ENCODE results near the gene INPP5B.
"Not testable (repeated sequence)": the region's sequence is repeated elsewhere in the genome, so short reads cannot be mapped to it uniquely, and the experiment has no call there.

INPP5B gene

GRCh38 chr1:37910886-37911285, 36.0 kb downstream of the INPP5B start:
- DNase-seq, result not testable (repeated sequence)

GRCh38 chr1:37908531-37908930, 38.3 kb downstream of the INPP5B start:
- DNase-seq, result not testable (repeated sequence)

- not testable (repeated sequence) for DNase-seq
These were observed 39.3 kb downstream of the INPP5B start for GRCh38 chr1:37907416-37908125.

GRCh38 chr1:37906591-37906990, 40.3 kb downstream of the INPP5B start:
- not testable (repeated sequence) for DNase-seq

DNA sequence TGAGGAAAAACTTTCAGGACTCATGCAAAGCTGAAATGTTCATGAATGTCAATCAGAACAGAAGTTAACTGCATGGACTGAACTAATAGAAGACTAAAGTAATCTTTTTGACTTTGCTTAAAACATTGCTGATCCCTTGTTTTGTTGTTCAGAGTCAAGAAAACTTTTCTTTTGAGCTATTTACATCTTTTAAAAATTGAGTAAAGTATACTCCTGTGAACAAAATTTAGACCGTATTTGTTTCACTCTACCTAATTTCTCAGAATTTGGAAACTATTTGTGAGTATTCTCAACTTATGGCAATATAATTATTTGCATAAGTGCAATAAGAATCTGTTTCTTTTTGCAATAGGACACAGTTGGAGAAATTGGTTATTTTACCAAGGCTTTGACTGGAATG, 41.1 kb downstream of the INPP5B start:
- DNase-seq, result no peak

DNA sequence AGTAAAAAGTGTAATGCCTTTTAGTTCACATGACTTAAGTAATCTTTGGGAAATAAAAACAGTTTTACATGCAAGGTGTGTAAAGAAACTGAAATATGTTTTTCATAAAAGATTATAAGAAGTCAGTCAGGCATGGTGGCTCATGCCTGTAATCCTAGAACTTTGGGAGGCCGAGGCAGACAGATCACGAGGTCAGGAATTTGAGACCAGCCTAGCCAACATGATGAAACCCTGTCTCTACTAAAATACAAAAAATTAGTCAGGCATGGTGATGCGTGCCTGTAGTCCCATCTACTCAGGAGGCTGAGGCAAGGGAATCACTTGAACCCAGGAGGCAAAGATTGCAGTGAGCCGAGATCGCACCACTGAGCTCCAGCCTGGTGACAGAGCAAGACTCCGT, 42.9 kb downstream of the INPP5B start:
- DNase-seq, result not testable (repeated sequence)

GRCh38 chr1:37902983-37903382, 43.9 kb downstream of the INPP5B start:
- DNase-seq, result no peak

GRCh38 chr1:37901893-37902225, 45.0 kb downstream of the INPP5B start:
- no peak for DNase-seq

GRCh38 chr1:37901191-37901892, 45.5 kb downstream of the INPP5B start:
- DNase-seq, result peak; percentile 9

GRCh38 chr1:37897563-37897962, 49.3 kb downstream of the INPP5B start:
- not testable (repeated sequence) for DNase-seq

GRCh38 chr1:37893673-37894072, 53.2 kb downstream of the INPP5B start:
- no peak for DNase-seq

GRCh38 chr1:37892151-37893047, 54.5 kb downstream of the INPP5B start:
- no peak for DNase-seq

- DNase-seq, result peak; percentile 57
These were observed 56.4 kb downstream of the INPP5B start for GRCh38 chr1:37890378-37891014.

DNA sequence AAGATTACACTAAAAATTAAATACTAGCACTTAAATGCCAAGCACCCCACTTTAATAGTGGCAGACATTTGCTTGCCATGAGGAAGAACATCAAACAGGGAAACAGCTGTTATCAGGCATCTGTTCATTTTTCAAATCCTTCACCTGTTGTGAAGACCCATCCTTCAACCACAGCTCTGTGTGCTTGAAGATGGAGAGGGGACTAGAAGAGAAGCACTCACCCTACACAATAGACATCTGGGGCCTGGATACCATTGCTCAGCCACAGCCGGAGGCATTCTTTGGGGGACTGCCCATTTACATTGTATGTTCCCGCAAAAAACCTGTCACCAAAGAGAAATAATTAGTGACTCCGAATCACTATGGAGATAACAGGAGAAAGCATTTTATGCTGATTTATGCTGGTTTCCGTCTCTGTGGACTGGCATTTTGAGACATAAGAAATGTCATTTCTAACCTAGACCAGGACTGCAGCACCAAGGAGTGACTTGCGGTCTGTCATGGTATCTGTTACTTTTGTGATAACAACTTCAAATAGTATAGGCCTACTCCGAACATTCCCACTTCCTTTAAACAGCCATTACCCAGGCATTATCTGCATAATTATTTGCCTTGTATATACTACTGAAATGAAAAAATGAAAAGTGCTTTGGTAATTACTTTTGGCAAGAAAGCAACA, 58.7 kb downstream of the INPP5B start:
- DNase-seq, result no peak

DNA sequence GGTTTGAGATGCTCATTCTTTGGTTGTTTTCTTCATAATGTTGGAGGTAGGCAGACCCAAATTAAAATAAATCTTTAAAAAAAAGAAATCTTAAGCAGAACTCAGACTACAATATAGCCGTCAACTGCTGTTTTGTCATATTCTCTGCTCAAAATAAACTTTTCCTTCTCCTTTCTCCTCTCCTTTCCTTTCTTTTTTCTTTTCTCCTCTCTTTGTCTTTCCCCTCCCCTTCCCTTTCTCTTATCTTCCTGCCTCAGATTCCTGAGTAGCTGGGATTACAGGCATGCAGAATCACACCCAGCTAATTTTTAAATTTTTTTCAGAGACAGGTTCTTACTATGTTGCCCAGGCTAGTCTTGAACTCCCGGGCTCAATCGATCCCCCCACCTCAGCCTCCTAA, 62.7 kb downstream of the INPP5B start:
- no peak for DNase-seq

- no peak for DNase-seq
These were observed 63.2 kb downstream of the INPP5B start for GRCh38 chr1:37883671-37884070.

DNA sequence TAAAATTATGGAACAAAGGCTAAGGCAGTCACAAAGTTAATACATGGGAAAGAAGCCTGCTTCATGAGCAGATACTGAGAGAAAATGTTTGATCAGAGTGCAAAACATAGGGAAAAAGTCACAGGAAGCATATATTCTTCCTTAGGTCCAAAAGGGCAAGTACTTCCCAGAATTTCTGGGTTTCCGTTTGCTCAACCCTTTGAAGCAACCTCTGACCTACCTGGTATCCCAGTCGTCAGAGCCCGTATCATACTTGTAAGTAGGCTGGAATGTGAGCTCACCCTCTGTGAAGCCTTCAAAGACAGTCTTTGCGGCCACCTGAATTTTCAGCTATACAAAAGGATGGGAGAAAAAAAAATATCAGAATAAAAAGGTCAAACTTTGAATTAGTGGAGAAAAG, 67.0 kb downstream of the INPP5B start:
- no peak for DNase-seq

GRCh38 chr1:37878071-37878470, 68.8 kb downstream of the INPP5B start:
- no peak for DNase-seq

- no peak for DNase-seq
These were observed 71.0 kb downstream of the INPP5B start for GRCh38 chr1:37875833-37876232.

DNA sequence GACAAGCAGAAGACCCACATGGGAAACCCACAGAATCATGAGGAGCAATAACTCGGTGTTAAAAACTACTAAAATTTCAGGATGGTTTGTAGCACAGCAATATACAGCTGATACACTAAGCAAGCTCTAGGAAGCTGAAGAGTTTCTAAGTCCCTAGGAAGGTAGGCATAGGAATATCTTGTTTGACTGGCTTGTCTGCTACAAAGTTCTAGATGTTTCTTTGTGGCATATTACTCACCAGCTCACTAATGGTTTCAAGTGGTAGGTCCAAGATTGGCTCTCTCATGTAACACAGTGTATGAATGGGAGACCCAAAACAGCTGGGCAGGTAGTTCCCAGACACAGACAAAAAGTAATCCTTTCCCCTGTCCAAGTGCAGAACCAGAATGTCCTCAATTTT, 74.2 kb downstream of the INPP5B start:
- DNase-seq, result no peak

DNA sequence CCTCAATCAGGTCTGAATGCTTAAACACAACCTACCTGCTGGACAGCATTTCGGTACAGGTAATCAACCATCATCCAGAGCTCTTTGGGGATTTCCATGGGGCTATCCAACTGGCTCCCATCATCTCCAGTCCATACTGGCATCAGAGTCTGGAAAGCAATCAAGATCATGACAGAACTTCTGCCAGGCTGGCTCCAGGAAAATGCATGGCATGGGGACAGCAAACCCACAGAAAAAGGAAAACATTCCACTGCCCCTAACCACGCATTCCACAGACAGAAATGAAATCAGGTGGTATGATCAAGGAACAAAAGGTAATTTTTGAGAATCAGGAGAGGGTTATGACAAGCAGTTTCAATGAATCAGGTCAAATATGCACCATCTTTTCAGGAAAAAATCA, 78.4 kb downstream of the INPP5B start:
- DNase-seq, result no peak

DNA sequence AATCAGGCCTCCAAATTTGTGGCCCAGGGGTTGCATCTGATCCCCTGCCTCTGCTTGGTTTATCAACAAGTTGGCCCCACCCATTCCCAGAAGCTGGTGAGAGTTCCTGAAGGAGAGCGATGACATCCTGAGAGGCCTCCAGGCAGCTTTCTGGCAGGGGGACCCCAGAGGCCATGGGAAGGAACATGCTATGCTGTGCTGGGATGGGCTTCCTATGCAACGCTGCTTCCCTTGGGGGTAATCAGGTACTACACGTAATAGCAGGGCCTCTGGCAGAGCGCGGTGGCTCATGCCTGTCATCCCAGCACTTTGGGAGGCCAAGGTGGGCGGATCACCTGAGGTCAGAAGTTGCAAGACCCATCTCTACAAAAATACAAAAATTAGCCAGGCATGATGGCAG, 79.1 kb downstream of the INPP5B start:
- no peak for DNase-seq

DNA sequence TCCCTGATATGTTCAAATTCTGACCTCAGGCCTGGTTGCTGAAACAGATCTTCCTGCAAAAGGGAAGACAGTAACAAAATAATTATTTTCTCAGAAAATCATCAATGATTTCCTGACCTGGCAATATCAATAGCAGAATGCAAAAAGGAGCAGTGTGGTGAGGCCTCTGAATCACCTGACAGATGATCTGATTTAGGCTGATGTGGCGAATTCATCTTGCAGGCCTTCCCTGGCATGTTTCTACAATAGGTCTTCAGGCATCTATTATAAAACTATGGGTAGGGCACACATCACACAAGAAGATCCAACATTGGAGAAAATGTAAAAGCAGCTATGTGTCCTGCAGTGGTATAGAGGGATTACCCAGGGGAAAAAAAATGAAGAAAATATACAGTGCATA, 80.4 kb downstream of the INPP5B start:
- no peak for DNase-seq
